ENCODE results near the gene NRXN3.

NRXN3 gene

DNA sequence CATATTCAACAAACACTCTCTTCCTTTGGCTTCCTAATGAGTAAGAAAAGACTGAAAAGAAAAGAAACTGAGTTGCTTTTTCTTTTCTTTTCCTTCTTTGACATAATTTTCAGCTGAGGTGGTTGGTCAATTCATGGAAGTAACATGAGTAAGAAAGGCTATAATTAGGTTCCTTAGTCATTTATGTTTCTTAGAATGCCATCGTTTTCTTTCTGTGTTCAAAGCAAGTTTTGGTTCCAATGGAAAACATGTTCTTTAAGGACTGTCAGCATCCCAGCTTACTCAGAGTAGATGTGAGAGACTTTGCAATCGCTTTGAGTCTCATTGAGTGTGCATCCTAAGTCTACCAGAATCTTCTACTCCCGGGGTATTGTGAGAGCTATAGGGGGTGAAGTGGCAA, 1158.7 kb downstream of the NRXN3 start:
- DNase-seq: no peak

DNA sequence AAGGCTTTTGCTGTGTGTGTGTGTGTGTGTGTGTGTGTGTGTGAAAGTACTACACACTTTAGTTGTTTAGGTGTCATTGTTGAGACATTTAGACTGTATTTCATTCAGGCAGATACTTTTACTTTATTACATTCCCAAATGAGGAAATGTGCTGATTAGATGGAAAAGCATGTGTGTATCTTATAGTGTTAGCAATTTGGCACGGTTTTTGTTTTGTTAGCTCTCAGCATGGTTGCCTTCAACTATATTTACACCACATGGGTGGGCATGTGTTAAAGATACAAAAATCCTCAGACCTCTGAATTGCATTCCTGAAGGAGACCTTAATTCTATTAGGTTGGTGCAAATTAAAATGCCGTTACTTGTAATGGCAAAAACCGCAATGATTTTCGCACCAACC, 1161.7 kb downstream of the NRXN3 start:
- no peak for DNase-seq

DNA sequence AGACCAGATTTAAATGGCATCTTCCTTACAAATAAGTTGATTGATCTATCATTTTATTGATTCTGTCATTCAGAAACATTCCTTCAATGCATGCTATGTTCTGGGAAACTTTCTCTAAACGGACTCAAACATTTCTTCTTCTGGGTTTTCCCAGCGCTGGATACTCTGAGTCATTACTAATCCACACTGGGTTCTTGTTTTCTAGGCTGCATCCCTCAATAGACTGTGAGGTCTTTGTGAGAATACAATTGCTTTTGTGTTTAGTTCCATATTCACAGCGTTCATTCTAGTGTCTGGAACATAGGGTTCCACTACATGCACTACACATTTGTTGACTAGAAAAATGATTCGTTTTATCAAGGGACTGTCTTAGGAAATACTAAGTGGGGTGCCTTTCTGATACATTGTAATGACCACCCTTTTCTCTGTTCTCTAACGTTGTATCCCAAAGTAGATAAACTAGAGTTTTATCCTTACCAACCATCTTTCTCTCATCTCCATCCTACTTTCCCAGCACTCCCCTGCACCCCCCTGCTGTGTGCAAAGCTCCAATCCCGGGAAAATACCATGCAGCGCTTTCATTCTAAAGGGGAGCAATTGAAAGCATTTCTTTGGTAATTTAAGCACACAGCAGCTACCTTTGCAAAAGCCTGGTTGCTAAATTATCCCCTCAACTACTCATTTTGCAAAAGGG, 1162.5 kb downstream of the NRXN3 start:
- no peak for DNase-seq

DNA sequence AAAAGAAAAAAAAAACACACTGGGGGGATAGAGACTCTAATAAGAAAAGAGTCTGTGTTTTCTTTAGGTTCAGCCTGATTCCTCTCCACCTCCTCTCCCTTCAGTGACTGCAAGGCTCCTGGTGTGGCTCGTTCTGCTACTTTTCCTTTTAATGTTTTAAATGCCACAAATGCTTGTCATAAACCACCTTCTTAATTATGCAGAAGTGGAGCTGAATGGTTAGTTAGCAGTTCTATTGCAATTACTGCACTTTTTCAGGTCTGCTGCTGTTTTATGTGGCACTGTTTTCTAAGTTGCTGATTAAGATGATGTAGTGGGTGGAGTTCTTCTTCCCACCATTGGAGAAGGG, 1163.0 kb downstream of the NRXN3 start:
- DNase-seq: no peak

DNA sequence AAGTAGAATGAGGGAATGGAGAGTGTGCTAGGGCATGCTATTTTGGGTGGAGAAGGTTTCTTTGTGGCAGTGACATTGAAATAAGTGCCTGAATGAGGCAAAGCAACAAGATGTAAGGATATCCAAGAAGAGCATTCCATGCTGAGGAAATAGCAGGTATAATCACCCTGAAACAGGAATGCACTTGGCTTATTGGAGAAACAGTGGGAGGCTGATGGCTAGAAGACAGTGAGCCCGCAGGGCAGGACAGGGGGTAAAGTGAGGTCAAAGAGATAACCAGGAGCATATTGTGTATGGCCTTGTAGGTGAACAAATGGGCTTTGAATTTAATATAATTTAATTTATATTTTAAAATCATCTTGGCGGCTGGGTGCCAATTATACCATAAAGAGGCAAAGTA, 1164.1 kb downstream of the NRXN3 start:
- DNase-seq: no peak

DNA sequence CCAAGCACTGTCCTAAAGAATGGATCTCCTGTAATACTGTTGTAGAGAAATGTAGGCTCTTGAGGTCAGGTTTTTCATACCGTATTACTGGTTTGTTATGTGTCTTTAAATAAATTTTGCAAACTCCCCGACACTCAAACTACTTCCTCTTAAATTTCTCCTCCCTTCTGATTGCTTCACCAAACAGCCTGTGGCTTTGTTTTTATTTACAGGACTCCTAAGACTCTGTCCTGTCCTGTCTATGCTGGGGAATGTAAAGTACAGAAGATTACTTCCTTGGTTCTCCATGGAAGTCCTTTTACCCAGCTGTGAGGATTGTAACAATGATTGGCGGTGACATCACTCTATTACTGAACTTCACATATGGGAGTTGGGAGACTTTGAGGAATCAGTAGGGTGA, 1167.6 kb downstream of the NRXN3 start:
- no peak for DNase-seq

DNA sequence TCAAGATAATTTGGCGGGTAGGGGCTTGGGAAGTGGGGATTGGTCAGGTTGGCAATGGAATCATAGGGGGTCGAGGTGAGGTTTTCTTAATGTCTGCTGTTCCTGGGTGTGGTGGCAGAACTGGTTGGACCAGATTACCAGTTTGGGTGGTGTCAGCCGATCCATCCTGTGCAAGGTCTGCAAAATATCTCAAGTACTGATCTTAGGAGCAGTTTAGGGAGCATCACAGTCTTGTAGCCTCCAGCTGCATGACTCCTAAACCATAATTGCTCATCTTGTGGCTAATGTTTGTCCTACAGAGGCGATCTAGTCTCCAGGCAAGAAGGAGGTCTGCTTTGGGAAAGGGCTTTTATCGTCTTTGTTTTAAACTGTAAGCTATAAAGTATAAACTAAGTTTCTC, 1172.8 kb downstream of the NRXN3 start:
- DNase-seq: no peak

DNA sequence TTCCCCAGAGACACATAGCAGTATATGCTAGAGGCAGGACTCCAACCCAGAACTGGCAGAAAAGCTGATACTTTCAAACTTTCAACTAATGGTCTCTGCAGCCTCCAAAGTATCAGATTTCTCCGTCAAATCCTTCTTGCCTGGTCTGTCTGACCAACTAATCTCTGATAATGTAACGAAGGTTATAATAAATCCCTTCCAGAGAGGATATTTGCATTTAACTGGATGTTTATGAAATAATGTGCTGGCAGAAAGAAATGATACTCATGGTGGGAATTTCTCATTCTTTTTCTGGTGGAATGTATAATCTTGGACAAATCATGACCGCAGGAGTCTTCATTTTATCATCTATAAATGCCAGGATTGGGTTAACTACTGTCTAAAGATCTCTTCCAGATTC, 1180.8 kb downstream of the NRXN3 start:
- DNase-seq: no peak

DNA sequence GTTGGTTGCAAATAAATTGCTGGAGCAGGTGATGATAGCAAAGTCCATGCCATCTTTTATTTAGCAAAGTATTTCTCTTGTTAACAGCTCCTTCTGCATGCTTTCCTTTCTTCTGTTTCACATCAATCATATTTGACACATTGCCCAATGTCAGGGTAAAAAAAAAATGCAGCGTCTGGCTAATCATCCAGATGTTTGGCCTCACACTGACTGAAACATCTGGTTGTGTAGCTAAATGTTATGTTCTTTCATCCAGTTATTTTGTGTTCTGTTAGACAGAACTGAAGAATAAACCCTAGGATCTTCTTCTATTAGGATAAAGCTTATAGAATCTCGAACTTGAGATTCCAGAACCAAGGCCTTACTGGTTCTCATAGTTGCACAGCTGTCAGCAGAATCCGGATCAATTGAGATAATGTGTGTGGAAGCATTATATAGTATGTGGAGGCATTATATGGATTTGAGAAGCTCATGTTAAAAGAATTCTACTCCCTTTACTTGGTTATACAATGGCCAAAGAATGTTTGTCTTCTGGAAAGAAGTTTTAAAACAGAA, 1182.0 kb downstream of the NRXN3 start:
- DNase-seq: no peak

DNA sequence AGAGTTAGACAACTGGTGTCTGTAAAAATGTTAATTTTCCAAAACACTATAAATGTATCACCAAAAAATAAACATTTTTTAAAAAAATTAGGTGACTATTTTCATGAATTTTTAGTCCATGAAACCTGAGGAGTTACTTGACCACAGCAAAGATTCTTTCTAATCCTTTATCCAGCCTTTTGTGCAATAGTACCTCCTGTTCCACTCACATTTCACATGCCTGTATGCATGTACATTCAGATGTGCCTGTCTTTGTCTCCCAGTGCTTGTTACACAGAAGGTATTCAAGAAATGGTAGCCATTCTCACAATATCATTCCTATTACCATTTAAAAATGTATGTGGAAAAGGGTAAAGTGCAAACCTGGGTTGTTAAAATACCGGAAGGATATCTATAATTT, 1184.2 kb downstream of the NRXN3 start:
- DNase-seq: no peak

DNA sequence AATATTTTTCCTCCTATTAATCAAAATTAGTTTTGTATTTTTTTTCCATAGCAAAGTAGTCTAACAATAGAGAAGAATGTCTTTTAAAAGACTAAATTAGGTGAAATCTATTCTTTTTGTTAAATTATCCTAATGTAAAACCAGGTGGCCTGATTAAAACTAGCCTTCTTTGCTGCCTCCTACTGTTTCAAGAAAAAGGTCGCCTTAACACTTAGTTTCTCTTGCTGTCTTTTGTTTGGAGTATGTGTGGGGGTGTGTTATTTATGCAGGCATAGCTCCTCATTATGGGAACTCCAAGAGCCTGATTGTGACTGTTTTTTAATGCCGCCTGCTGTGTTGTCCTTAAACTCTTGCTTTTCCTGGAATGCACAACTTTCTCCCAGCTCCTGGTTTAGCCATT, 1185.9 kb downstream of the NRXN3 start:
- no peak for DNase-seq

DNA sequence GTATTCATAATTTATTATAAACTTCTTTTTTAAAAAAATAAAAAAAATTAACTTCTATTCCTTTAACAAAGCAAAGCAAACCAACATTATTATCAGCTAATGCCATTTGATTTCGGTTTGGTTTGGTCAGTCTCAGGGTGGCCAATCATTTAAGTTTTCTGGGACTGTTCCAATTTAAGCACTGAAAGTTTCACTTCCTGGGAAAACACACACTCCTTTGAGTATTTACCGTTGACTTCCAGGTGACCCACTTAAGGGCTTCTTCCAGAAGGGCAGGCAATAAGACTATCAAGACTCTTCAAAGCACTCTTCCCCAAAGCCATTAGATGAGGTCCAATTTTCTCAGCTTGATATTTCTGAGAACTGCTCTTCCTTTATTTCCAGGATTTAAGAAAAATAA, 1187.1 kb downstream of the NRXN3 start:
- DNase-seq: no peak

DNA sequence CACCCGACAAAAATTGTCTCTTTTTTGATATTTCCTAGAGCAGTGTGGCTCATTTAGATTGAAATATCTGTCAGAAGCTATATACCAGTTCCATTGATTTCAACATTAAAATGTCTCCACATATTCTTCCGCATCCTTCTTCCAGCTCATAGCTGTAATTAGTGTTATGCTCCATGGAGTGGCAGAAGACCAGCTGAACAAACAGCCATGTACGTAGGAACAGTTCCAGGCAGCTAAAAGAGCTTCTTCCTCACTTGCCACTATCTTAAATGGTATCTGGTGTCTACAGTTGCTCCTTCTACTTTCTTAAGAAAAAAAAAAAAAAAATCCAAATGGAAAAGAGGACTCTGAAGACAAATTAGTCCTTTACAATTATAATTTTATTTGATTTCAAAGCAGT, 1193.1 kb downstream of the NRXN3 start:
- no peak for DNase-seq

DNA sequence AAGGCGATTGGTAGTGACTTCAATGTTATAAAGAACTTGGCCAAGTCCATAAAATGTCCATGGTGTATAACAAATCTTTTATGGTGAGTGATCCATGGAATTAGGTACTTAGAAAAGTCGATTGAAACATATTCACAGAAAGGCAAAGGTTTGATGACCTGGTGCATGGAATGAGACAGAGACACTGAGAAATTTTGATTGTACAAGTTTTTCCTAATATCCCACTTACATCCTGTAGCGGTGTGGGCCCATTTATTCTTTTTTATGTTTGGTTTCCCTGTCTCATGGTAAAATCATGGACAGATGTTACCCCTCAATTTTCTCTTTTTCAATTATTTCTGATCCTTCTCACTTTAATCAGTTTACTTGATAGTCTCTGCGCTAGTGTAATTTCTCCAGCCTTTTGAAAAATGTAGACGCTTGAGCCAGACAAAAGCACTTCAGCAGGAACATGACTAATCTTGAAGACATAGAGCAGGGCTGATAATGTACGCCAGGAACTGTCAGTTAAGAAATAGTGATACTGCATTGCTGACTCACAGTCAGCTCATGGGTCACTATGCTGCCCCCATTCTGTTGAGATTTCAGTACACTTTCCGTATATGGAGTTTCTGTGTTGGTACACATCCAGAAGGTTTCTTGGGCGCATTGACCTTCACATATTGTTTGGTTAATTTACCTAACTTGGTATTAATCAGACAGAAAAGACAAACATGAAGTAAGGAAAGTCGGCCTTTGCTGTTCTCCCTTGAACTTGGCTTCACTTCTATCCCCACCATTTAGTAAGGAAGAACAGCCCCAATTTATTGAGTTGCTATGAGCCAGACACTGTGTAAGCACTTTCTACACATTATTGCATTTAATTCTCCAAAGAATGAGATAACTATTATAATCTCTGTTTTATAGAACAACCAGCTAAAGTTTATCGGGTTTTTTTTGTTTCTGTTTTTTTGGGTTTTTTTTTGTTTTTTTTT, 1199.5 kb downstream of the NRXN3 start:
- no peak for DNase-seq

DNA sequence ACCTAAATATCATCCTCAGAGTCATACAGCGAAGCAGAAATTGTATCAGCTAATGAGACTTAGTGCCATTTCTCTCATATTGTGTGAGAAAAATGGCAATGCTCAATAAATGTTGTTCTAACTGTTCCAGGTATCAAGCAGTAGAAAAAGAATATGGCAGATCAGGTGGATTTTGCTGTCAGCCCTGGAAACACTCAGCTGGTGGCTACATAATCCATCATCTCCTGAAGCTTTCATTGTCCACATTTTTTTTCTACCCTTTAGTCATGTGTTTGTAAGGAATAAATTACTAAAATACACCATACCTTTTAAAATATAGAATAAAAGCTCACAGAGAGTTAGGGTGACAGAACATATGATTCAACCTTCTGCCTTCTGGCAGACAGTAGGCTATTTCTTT, 1200.8 kb downstream of the NRXN3 start:
- no peak for DNase-seq

DNA sequence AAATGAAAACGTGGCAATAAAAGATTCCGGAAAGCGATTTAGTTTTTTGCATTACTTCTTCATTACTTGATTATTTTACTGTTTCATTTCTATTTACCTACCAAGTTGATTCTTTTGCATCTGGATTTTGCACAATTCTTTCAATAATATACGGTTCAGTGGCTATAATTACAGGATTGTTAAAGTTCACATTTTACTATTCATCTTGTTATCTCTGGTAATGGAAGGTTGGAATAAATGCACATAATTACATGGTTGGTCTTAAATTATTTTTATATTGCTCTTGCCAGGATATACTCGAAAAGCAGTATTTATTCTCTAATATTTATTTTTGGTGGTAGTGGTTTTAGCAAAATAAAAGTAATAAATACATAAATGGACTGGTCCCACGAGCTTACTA, 1203.3 kb downstream of the NRXN3 start:
- no peak for DNase-seq

DNA sequence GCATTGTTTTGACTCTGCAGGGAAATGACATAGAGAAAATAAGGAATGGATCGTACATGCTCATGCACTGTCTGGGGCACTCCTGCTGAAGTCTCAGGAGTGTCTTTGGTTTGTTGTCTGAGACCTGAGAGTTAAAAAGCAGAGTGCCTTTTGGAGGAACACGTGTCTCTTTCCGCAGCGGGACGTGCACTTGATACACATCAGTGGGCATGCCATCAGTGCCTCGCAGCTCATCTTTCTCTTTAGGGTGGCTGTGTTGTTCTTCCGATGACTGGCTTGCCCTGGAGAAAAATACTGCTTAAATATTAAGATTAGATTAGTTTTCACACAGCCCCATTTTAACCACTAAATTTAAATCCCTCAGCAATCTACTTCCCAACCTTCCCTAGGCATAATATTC, 1205.2 kb downstream of the NRXN3 start:
- no peak for DNase-seq

DNA sequence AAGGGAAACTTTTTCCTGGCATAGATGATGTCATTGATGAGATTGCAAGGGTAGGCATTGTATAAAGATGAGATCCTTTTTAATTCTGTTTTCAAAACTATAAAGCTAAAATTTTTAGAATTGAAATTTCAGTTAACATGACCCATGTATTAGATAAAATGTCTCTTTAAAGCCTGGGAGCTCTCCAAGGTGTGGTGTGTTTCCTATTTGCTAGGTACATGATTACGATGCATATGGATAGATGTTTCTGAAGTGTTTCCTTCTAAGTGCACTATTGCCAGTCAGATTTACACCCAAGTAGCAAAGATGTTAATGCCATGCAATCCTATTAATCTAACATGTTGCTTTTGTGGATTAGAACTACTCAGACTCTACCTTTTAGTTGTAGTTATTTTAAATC, 1206.4 kb downstream of the NRXN3 start:
- DNase-seq: no peak

DNA sequence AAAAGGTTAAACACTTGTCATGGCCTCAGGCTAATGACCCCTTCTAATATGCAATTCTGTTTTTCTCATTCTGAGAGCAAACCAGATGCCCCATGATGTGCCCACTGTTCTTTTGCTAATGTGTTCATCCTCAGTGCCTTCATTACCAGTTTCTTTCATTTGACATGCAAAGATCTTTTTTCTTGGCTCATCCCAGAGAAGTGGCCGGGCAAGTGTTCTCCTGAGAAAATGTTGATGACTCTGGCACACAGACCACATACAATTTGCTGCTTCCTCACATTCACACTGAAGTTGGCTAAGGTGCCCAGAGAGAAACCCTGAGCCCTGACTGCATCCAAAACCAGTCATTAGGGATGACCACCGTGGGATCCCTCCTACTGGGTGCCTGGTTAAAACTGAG, 1207.8 kb downstream of the NRXN3 start:
- no peak for DNase-seq

DNA sequence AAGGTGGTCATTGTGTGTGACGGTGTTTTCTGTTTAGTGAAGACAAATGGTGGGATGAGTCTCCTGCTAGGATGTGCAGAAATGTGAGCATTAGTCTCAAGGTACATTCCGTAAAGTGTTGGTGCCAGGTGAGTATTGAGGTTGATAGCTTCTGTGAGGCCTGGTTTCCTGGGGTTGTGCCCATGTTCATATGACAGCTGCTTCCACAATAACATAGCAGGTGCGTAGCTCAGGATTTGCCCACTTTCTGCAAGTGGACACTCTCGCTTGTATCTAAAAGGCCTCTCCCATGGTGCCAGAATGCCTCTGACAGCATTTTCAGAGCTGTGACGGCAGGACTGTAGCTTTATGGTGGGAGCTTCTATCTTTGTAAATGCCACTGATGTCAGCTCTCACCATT, 1209.1 kb downstream of the NRXN3 start:
- no peak for DNase-seq

DNA sequence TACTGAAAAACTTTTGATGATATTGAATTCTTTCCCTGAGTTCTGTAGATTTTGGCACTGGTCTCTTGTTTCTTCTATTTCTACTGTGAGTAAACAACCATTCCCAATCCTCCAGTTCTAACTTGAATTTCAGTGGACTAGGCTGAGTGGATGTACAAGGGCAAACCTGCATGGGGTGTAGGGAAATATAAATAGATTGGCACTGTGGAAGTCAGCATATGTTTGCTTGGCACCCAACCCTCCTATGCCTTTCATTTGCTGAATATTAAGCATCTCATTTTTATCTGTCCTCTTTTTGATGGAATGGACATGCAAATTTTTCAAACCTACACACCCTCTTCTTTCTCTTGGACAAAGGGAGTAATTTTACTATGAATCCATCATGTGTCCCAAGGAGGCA, 1212.9 kb downstream of the NRXN3 start:
- no peak for DNase-seq

DNA sequence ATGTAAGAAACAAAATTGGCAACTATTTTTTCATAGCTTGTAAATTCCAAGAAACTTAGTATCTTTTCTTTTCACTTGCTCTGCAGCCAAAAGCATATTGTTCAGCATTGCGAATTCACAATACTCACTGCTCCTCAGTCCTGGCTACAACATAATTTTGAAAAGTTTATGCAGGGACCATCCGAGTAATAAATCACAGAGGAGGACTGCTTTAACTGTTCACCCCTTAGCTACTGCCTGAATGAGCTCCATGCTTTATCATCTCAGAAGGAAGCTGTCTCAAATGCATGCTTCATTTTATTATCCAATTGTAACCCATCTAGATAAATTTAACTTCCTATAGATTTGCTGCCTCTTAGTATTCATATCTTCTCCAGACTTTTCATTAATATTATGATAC, 1213.3 kb downstream of the NRXN3 start:
- DNase-seq: no peak

DNA sequence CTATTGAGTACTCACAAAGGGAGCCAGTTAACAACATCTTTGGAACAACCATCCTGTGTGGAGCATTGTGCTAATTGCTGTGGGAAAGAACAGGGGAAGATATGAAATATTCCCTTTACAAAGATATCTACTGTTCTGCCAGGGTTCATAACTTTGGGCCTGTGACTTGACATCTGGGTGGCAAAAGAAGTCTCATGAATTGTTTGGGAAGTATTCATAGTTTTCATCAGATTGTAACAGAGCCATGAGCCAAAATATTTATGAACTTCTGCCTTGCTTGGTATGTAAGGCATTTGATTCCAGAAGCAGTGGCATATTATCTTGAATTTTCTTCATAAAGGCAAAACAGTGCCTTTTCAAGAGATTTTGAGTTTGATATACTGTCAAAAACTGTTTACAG, 1224.9 kb downstream of the NRXN3 start:
- no peak for DNase-seq

DNA sequence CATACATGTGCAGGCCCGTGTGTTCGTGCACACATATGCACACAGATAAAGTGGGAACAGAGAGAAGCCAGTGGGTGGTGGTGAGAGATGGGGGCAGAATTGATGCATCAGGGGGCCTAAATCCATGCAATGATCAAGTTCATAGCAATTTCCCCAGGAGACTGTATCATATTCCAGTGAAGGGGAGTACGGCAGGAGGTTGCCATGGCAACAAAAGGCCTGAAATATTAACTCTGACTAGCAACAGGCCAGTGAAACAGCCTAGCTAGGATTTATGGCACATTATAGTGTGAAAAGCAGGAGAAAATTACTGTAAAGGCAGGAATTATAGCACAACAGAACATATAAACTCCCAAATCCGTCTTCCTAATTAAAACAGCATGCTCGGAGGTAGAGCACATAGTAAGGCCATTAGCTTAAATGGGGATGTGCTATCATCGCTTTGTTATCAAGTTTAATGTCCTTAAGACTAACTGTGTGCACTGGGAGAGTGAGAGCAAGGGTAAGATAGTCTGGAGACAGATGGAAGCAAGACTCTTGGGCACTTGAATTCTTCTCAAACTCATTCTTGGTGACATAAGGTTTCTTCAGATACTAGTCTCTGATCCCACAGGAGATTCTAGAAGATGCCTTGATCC, 1234.8 kb downstream of the NRXN3 start:
- DNase-seq: no peak

Measured in NCI-H2029 (cell line).